HG03139 (cell line): Measurements from ENCODE around the gene SNAP25.

Experiments
- ATAC-seq: cut with Tn5 transposase; IDR thresholded peaks from one replicate; pipeline ENCODE4 v1.9.1; 2021; ENCODE audit not compliant: unreplicated experiment

SNAP25 gene

DNA sequence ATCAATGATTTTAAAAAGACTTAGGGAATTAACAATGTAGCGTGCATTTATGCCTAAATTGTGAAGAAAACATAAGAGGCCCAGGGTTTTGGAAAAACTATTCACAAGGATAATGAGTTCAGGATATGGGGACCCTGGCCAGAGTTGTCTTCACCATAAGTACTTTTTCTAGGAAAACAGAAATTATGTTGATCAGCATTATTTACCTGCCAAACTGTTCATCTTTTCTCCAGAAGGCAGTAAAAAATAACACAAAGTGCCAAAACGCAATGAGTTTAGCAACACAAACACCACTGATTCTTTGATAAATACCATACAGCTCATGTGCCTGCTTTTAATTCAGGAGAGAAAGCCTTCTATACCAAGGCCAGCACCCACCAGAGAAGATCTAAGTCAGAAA lies 43.1 kb downstream of the SNAP25 start:
- ATAC-seq: no peak

DNA sequence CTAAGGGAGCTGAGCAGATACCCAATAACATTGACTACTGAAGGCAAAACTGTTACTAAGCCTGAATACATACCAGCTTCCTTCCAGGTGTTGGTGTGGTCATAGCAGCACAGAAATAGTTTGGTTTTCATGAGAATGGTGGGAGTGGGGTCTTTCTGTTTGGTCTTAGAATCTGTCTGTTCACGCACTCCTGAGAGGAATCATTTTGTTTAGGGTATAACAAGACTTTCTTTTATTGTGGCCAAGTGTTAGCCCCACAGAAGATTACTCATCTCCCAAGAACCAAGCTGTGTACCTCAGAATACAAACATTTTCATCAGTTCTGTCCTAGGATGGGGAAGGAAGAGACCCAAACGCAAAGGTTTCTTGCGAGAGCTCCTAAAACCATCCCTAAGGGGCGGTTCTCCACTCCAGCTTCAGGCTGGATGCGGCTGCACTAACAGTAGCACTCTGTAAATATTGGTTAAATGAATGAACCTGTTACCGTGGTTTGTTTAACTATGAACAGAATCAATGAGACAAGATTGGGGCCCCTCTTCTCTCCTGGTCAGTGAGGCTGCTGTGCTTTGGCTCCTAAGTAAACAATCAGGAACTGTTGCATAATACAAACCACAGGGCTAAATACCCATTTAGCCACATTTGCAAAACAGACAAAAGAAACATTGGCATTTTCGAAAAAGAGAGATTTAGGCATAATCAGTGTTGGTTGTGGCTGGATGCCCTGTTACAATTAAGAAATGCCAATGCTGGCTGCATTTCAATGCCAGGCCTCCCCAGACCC lies 44.9 kb downstream of the SNAP25 start:
- ATAC-seq: no peak

- ATAC-seq: no peak
Measured at GRCh38 chr20:10264166-10264558, 45.5 kb downstream of the SNAP25 start.

DNA sequence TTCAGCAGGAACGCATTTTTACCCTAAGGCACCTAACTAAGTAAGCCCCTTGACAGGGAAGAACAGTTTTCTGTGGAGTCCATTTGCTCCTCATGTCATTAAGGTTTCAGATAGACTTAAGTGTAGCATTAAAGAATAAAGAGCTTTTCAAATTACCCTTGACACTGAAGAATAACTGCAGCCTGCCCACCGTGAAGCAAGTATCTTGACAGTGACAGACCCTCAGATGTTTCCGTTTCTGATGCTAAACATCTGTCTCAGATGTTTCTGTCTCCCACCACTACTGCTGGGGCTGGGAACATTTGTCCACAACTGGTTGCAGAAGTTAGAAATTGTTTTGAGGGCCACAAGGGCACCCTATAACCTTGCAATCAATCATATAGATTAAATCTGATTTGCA lies 50.0 kb downstream of the SNAP25 start:
- ATAC-seq: no peak

- no peak for ATAC-seq
Measured at GRCh38 chr20:10270630-10271029, 52.0 kb downstream of the SNAP25 start.

DNA sequence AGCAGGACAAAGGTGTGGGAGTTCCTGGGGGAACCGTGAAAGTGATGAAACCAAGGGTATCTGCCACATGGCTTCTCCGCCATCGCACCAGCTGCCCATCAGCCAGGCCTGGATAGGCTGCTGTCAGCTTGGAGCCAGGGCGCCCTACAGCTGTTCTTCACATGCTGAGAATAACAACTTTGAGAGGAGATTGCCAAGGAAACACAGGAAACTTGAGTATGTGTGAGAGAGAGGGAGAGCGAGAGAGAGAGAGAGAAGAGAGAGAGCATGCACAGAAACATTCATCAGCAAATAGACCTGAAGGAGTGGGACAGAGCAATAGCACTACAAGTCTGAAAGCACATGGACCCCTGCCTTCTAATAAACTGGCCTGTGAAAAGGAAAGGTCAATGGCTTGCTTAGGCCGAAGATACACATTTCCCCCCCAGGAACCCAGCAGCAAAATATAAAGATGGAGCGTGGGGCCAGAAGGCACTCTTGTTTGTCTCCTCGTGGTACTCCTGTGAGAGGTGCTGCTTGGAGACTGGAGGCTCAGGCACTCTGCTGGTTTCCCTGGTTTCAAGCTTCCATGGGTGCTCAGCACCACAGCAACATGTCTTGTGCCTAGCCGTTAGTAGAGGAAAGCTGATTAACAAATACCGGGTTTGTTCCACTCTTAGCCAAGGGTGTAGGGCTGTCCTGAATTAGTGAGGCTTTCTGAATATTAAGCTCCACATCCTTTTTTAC lies 53.0 kb downstream of the SNAP25 start:
- ATAC-seq: no peak

DNA sequence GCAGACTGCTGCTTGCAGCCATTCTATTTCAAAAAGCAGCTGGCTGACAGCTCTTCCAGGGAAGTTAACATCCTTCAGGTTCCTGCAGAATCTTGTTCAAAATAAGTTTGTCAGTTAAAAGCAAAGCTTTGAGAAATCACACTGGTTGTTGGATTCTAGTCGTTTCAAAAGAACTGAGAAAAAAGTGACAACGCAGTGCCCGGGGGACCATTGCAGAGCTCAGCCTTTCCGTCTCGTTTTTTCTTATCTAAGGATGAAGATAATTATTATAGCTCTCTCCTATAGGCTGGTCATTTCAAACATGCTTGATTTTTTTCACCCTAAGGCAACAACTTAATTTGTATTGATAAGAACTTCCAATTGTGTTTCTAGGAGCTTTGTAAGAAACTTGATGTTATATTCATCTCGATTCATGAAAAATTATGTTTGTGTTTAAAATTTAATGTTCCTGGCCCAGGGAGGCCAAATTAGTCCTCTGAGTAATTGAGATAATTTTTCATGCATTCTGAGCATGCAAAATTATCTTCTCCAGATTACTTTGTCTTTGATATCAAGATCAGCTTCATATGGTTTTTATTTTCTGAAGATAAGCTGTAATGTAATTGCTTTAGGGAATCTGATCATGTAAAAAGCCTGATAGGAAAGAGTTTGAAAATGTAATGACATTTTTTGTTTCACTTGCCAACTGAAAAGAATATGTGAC lies 58.4 kb downstream of the SNAP25 start:
- no peak for ATAC-seq

- no peak for ATAC-seq
Measured at GRCh38 chr20:10277616-10278015, 59.0 kb downstream of the SNAP25 start.

DNA sequence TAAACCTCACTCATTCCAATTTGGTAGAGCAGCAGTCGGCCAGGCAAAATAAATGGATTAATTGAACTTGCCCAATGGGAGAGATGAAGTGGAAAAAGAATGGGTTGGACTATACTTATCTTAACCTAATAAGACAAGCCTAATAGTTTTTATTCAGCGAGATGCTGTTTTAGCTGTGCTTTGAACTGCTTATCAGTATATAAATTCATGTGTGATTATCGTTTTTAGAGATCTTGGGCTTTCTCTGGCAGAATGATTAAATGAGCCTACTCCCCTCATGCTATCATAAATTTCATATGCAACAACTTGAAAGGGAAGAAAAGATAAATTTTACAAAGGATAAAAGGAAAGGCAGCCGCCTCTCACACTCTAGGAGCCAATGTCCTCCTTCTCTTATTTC lies 59.8 kb downstream of the SNAP25 start:
- ATAC-seq: no peak

DNA sequence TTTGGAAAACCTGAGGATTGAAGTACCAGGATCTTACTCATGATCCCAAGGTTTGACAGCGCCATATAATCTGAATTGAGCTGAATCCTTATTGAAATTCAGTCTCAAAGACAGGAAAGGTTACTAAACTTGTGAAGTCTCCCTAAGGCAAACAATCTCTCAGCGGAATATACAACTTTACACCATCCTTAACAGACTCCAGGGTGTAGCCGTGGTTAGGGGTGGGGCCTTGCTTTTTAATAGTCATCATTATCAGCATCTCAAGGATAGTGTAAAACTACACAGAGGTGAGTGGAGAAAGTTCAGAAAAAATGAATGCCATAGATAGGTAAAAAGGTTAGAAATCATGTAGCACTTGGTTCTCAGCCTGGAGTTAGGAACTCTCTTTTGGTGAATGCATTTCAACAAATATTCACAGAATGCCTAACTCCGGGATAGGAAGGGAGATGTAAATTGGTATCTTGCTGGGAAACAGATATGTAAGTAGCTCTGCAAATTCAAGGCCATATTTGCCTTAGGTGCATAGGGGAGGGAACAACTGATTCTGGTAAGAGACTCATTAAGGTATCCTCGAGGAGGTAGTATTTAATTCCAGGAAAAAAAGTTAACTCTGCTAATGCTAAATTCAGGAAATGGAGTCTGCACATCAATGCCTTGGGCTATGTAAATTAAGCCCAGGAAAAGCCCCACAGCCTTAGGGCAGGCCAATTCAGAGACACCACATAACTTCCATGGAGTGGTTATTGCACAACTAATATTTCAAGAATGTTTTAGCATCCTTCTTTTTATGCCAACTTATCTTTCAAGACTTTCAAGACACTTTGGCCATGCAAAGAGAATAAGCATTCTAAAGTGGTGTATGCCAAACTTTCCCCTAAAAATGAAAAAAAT lies 61.6 kb downstream of the SNAP25 start:
- ATAC-seq: no peak

DNA sequence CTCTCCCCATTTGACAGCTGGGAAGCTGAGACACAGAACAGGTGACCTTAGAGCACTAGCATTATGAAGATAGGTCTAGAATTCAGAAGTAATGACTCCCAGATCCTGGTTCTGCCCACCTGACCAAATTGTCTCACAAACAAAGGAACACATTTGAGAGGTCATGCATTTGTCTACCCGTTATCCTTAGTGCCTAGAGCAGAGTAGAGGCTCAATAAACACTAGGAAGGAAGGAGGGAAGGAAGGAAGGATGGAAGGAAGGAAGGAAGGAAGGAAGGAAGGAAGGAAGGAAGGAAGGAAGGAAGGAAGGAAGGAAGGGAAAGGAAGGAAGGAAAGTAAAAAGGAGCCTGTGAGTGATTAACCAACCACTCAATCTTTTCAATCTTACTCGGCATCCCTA lies 63.3 kb downstream of the SNAP25 start:
- no peak for ATAC-seq

- ATAC-seq: no peak
Measured at GRCh38 chr20:10282979-10283456, 64.4 kb downstream of the SNAP25 start.

- ATAC-seq: no peak
Measured at GRCh38 chr20:10286356-10286755, 67.7 kb downstream of the SNAP25 start.

- ATAC-seq: no peak
Measured at GRCh38 chr20:10288421-10288820, 69.8 kb downstream of the SNAP25 start.

DNA sequence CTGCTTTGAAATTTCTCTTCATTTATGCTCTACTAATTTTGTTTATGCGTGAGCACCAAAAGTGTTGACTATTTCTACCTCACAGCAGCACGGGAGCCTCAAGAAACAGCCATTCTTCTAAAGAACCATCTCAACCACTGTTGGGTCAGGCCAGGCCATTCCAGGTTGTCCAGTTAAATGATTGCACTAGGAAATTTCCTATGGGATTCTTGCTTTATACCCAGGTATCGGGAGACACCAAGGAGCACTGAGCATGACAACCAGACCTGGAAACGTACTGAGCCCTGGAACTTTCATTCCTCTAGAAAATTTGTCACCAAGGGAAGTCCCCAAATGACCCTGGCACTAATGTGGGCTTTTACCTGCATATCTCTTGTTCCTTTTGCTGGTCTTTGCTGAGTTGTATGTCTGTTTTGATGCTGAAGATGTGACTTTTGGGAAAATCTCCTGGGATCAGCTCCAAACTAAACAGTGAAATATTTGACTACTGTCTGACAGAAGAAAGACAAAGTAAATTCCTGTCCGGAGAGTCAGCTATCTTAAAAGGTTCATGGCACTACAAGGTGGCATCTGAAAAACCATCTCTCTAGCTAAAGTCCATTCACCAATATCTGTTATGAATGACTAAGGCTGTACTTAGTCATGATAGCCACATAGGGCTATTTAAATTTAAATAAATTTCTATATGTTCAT lies 70.5 kb downstream of the SNAP25 start:
- no peak for ATAC-seq

GRCh38 chr20:10291568-10292248 lies 73.1 kb downstream of the SNAP25 start:
- ATAC-seq: no peak

DNA sequence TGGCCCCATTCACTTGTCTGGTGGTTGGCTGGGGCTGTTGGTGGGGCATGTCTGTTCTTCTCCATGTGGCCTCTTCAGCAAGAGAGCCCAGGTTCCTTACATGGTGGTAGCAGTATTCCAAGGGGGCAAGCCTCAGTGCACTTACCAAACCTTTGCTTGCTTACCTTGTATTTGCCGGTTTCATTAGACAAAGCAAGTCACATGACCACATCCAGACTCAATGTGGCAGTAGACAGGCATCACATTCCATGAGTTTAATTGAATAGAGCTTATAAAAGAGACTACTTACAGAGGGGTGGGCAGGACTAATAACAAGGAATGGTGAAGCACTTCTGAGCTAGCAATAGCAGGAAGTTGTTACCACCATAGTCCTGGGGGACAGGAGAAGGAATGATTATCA lies 78.6 kb downstream of the SNAP25 start:
- ATAC-seq: no peak

- no peak for ATAC-seq
Measured at GRCh38 chr20:10297684-10298240, 79.1 kb downstream of the SNAP25 start.
